HepG2 (cell line): ENCODE measurements around the gene PPIL6. TPM values are rescaled to one million over a fixed set of nuclear protein-coding genes. Genes with fewer than 3 reads are reported as not detected.

Experiments used
- ARID5B ChIP-seq: IDR thresholded peaks from 2 replicates; pipeline ENCODE4 v1.4.0; 2020; ENCODE audit warnings: mild to moderate bottlenecking, missing genetic modification reagents
- BORCS8-MEF2B ChIP-seq: sonication (generic); formaldehyde crosslinking; IDR thresholded peaks from 2 replicates; pipeline ENCODE4 v1.8.0; 2022; ENCODE audit warnings: mild to moderate bottlenecking, missing genetic modification reagents
- CENPT ChIP-seq: sonication (generic); formaldehyde crosslinking; IDR thresholded peaks from 2 replicates; pipeline ENCODE4 v1.8.0; 2022; ENCODE audit warnings: low read depth, mild to moderate bottlenecking, moderate library complexity, missing genetic modification reagents
- HNRNPLL ChIP-seq: fragments of 200-400 bp; formaldehyde crosslinking; IDR thresholded peaks from 2 replicates; pipeline ENCODE4 v1.6.1; 2017; ENCODE audit warnings: mild to moderate bottlenecking, low read depth, low read length; ENCODE audit not compliant: poor library complexity, severe bottlenecking
- MIXL1 ChIP-seq: IDR thresholded peaks from 2 replicates; pipeline ENCODE4 v1.6.1; 2016
- MTA1 ChIP-seq: sonication (generic); formaldehyde crosslinking; IDR thresholded peaks from 2 replicates; pipeline ENCODE4 v1.4.0; 2020; ENCODE audit warnings: missing genetic modification reagents, mild to moderate bottlenecking, borderline replicate concordance
- NFYB ChIP-seq: sonication (generic); formaldehyde crosslinking; IDR thresholded peaks from 2 replicates; pipeline ENCODE4 v1.4.0; 2020; ENCODE audit warnings: missing genetic modification reagents
- SP5 ChIP-seq: IDR thresholded peaks from 2 replicates; pipeline ENCODE4 v1.6.1; 2016; ENCODE audit warnings: low read depth, borderline replicate concordance
- TAF15 ChIP-seq: fragments of 200-400 bp; formaldehyde crosslinking; IDR thresholded peaks from one replicate; pipeline ENCODE4 v1.6.1; 2018; ENCODE audit warnings: mild to moderate bottlenecking, low read depth, low read length; ENCODE audit not compliant: poor library complexity, severe bottlenecking
- ZNF207 ChIP-seq: fragments of 450-650 bp; IDR thresholded peaks from 2 replicates; pipeline ENCODE4 v1.6.1; 2016; ENCODE audit warnings: antibody characterized with exemption, borderline replicate concordance
- ZNF350 ChIP-seq: sonication (generic); formaldehyde crosslinking; IDR thresholded peaks from 2 replicates; pipeline ENCODE4 v1.4.0; 2020; ENCODE audit warnings: mild to moderate bottlenecking, low read depth, missing genetic modification reagents, borderline replicate concordance
- ZNF7 ChIP-seq: IDR thresholded peaks from 2 replicates; pipeline ENCODE4 v1.6.1; 2016; ENCODE audit warnings: missing biosample characterization, missing genetic modification reagents
- ZXDC ChIP-seq: sonication (generic); formaldehyde crosslinking; IDR thresholded peaks from 2 replicates; pipeline ENCODE4 v1.5.0; 2020; ENCODE audit warnings: mild to moderate bottlenecking, missing genetic modification reagents
- polyA plus RNA-seq, 8 experiments: library from polyadenylated mRNA; depleted of rRNA in 3 of 8; stranded (reverse) in 7 of 8; unstranded in 1 of 8; fragments of >200 nt; fragmentation: Illumina TruSeq in 4 of 8; extraction: Trizol in 4 of 8; gene quantifications; 2 replicates each; pipeline versions ENCODE4 v1.2.1 to v1.2.3, GENCODE V29; 2011 to 2016; ENCODE audit warnings: low read depth in 4 of 8, missing spikeins in 1 of 8, mixed read lengths in 1 of 8; ENCODE audit not compliant: insufficient read depth in 1 of 8
- total RNA-seq, 5 experiments: library from RNA; depleted of rRNA; stranded (reverse); fragments of >200 nt; fragmentation: Illumina TruSeq; extraction: Trizol; gene quantifications; 2 replicates each; pipeline ENCODE4 v1.2.3, GENCODE V29; 2016; ENCODE audit warnings: low read depth in 1 of 5
- TF ChIP-seq, protein P1 (sequence below): IDR thresholded peaks from 2 replicates; pipeline ENCODE4 v1.6.1; 2012; ENCODE audit warnings: low read length, improper control_type of control experiment
- TF ChIP-seq, protein P2 (sequence below): sonication (generic); formaldehyde crosslinking; IDR thresholded peaks from 2 replicates; pipeline ENCODE4 v1.4.0; 2020; ENCODE audit warnings: mild to moderate bottlenecking, missing genetic modification reagents
- TF ChIP-seq, protein P3 (sequence below): sonication (generic); formaldehyde crosslinking; IDR thresholded peaks from 2 replicates; pipeline ENCODE4 v1.4.0; 2020; ENCODE audit warnings: mild to moderate bottlenecking, missing genetic modification reagents

The PPIL6 gene
- total and polyA plus RNA-seq, 2 of the 13 experiments (the other 11 are each of a cell fraction or from before 2014, with no cell fraction given) = 0.22 to 0.46 TPM

DNA sequence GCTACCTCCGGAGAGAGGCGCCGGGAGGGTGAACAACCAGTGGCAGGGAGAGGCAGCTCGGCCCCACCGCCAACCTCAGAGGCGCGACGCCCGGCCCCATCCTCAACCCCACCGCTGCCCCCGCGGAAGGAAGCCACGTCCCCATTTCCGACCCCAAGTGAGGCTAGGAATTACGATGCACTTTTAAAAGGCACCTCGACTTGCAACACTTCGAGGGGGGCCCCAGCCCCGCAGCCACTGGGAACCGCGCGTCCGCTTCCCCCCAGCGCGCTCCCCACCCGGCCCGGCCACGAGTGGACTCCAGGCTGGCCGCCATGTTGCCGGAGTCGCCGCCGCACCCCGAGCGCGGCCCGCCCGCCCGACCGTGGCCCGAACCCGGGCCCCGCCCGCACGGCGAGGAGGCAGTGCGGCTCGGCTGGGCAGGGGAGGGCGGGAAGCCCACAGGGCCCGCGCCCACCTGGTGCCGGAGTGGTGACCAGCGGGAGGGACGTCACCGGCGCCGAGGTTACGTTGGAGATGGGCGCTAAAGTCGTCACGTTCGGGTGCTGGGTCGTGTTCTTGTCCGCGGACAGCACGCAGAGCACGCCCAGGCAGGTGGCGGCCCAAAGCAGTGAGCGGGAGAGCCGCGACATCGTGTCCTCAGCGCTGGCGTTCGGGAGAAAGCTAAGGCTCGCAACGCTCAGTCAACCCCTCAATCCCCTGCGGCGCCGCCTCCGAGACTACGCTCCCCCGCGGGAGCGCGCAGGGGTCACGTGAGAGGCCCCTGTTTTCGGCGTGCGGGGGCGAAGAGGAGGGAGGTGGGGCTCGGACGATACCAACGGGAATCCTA is 58.5 kb downstream of the PPIL6 start, which contains the start of gene CD164 (continued):
- peak; percentile 90 for TF ChIP-seq HNRNPLL
- TF ChIP-seq, protein P1, sequence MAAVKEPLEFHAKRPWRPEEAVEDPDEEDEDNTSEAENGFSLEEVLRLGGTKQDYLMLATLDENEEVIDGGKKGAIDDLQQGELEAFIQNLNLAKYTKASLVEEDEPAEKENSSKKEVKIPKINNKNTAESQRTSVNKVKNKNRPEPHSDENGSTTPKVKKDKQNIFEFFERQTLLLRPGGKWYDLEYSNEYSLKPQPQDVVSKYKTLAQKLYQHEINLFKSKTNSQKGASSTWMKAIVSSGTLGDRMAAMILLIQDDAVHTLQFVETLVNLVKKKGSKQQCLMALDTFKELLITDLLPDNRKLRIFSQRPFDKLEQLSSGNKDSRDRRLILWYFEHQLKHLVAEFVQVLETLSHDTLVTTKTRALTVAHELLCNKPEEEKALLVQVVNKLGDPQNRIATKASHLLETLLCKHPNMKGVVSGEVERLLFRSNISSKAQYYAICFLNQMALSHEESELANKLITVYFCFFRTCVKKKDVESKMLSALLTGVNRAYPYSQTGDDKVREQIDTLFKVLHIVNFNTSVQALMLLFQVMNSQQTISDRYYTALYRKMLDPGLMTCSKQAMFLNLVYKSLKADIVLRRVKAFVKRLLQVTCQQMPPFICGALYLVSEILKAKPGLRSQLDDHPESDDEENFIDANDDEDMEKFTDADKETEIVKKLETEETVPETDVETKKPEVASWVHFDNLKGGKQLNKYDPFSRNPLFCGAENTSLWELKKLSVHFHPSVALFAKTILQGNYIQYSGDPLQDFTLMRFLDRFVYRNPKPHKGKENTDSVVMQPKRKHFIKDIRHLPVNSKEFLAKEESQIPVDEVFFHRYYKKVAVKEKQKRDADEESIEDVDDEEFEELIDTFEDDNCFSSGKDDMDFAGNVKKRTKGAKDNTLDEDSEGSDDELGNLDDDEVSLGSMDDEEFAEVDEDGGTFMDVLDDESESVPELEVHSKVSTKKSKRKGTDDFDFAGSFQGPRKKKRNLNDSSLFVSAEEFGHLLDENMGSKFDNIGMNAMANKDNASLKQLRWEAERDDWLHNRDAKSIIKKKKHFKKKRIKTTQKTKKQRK = no peak
- no peak for TF ChIP-seq ZNF207
- TF ChIP-seq SP5 (CRISPR knock-in tag) = peak; percentile 48
- peak; percentile 70; the same call in 1 of the 2 replicates for TF ChIP-seq BORCS8-MEF2B (CRISPR knock-in tag)
- TF ChIP-seq TAF15 = no peak
- TF ChIP-seq NFYB (CRISPR knock-in tag) = no peak; the same call in 1 of the 2 replicates
- TF ChIP-seq MTA1 (CRISPR knock-in tag) = no peak
- TF ChIP-seq ZNF7 (CRISPR knock-in tag) = no peak
- TF ChIP-seq ARID5B = peak; percentile 73
- TF ChIP-seq ZNF350 (CRISPR knock-in tag) = no peak; the same call in 1 of the 2 replicates
- no peak for TF ChIP-seq CENPT (CRISPR knock-in tag)
- TF ChIP-seq ZXDC = peak; percentile 16; the same call in 1 of the 2 replicates
- TF ChIP-seq, protein P2, sequence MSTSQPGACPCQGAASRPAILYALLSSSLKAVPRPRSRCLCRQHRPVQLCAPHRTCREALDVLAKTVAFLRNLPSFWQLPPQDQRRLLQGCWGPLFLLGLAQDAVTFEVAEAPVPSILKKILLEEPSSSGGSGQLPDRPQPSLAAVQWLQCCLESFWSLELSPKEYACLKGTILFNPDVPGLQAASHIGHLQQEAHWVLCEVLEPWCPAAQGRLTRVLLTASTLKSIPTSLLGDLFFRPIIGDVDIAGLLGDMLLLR (CRISPR knock-in tag) = peak; percentile 36; the same call in 1 of the 2 replicates
- TF ChIP-seq, protein P3, sequence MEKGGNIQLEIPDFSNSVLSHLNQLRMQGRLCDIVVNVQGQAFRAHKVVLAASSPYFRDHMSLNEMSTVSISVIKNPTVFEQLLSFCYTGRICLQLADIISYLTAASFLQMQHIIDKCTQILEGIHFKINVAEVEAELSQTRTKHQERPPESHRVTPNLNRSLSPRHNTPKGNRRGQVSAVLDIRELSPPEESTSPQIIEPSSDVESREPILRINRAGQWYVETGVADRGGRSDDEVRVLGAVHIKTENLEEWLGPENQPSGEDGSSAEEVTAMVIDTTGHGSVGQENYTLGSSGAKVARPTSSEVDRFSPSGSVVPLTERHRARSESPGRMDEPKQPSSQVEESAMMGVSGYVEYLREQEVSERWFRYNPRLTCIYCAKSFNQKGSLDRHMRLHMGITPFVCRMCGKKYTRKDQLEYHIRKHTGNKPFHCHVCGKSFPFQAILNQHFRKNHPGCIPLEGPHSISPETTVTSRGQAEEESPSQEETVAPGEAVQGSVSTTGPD (CRISPR knock-in tag) = no peak
- TF ChIP-seq MIXL1 (CRISPR knock-in tag) = no peak
